Left colon (tissue), 2 donors: ENCODE measurements around the gene FKTN. TPM values are rescaled to one million over a fixed set of nuclear protein-coding genes. Genes with fewer than 3 reads are reported as not detected.

Experiments used
- ATAC-seq: fragments of 200-7000 bp; cut with Tn5 transposase; one replicate; pipeline ENCODE4 v1.9.1; 2020; ENCODE audit warnings: mild to moderate bottlenecking, moderate library complexity
- DNase-seq, 2 donors: peaks; one replicate each; pipeline ENCODE4 v3.0.0-alpha.2; 2020
- intact Hi-C, 2 donors: fragments of 100-400 bp; cut with DNase I in 1 of 2; cut with micrococcal nuclease in 1 of 2; formaldehyde crosslinking; loops; one replicate each; pipeline versions ENCODE4 v1.11.2 to v1.14.0; 2022; cut with DNase I, micrococcal nuclease
- total RNA-seq, 2 donors: library from RNA; stranded (reverse); fragmentation: NEBNext Ultra II Directional; extraction: Animal tissue kit (Norgen Biotek cat#: 25700); gene quantifications; one replicate each; pipeline ENCODE4 v1.2.1, GENCODE V29; 2021
- donor health status: DM: no; HTN: no; CAD: no.
- donor health status: DM: yes; HTN: yes; CAD: no.

The FKTN gene
- total RNA-seq, 2 donors from 2014 or later = 11.9 to 15.7 TPM

GRCh38 chr9:105608721-105609598 is 51.0 kb downstream of the FKTN start:
- ATAC-seq (peak; percentile 64), DNase-seq (no peak)
- intact Hi-C loops = loop anchor here in 1 of 2 donors (5.0 kb wide), 1 partner anchor 108 kb away; no protein-coding TSS in a partner anchor

GRCh38 chr9:105621001-105621400 is 63.1 kb downstream of the FKTN start:
- DNase-seq (no peak), ATAC-seq (no peak)
- intact Hi-C loops = no loop called here

- ATAC-seq = no peak
- intact Hi-C loops = no loop called here
- DNase-seq = no peak
These were observed 67.2 kb downstream of the FKTN start for GRCh38 chr9:105625088-105625487.

GRCh38 chr9:105632807-105633206 is 74.9 kb downstream of the FKTN start:
- DNase-seq = no peak
- peak; percentile 74 for ATAC-seq
- intact Hi-C loops = no loop called here

GRCh38 chr9:105633411-105633810 is 75.5 kb downstream of the FKTN start:
- ATAC-seq (no peak), DNase-seq (no peak)
- intact Hi-C loops = no loop called here

- no peak for DNase-seq
- intact Hi-C loops = no loop called here
These were observed 78.4 kb downstream of the FKTN start for GRCh38 chr9:105636331-105636730.

GRCh38 chr9:105637787-105638395 is 80.0 kb downstream of the FKTN start:
- ATAC-seq (no peak), DNase-seq (no peak)
- intact Hi-C loops = no loop called here

More at GRCh38 chr9:105636331-105636730, 78.4 kb downstream of the FKTN start:
- no peak for ATAC-seq

GRCh38 chr9:105639936-105640335 is 82.0 kb downstream of the FKTN start:
- no peak for ATAC-seq
- no peak for DNase-seq
- intact Hi-C loops = no loop called here

- DNase-seq = no peak
- intact Hi-C loops = no loop called here
- ATAC-seq = no peak
These were observed 85.9 kb downstream of the FKTN start for GRCh38 chr9:105643795-105644194.

- ATAC-seq (no peak), DNase-seq (no peak)
- intact Hi-C loops = no loop called here
These were observed 89.1 kb downstream of the FKTN start for GRCh38 chr9:105646879-105647594.

- intact Hi-C loops = no loop called here
- ATAC-seq = no peak
These were observed 89.8 kb downstream of the FKTN start for GRCh38 chr9:105647595-105648349.

GRCh38 chr9:105651806-105652205 is 93.9 kb downstream of the FKTN start:
- ATAC-seq = no peak
- intact Hi-C loops = no loop called here
- DNase-seq = no peak

More at GRCh38 chr9:105647595-105648349, 89.8 kb downstream of the FKTN start:
- no peak for DNase-seq

- ATAC-seq = peak; percentile 98
These were observed 98.4 kb downstream of the FKTN start for GRCh38 chr9:105656131-105656921.

GRCh38 chr9:105658351-105658750 is 100.4 kb downstream of the FKTN start:
- intact Hi-C loops = no loop called here

More at GRCh38 chr9:105656131-105656921, 98.4 kb downstream of the FKTN start:
- intact Hi-C loops = no loop called here
- DNase-seq = peak in 1 of 2 donors; percentile 58

GRCh38 chr9:105661011-105661410 is 103.1 kb downstream of the FKTN start:
- intact Hi-C loops = no loop called here
- no peak for DNase-seq
- ATAC-seq = no peak

More at GRCh38 chr9:105658351-105658750, 100.4 kb downstream of the FKTN start:
- ATAC-seq (no peak), DNase-seq (no peak)

- intact Hi-C loops = no loop called here
- DNase-seq (no peak), ATAC-seq (no peak)
These were observed 104.5 kb downstream of the FKTN start, which contains the start of gene TAL2 for GRCh38 chr9:105662184-105663104. TAL2 (plus strand) TSS chr9:105662457; CDS start chr9:105662497, 40 bp downstream.

GRCh38 chr9:105663914-105664313 is 106.0 kb downstream of the FKTN start:
- no peak for DNase-seq
- intact Hi-C loops = no loop called here
- ATAC-seq = no peak
